Measurements from ENCODE around the gene SLC39A5. TPM values are rescaled to one million over a fixed set of nuclear protein-coding genes. Genes with fewer than 3 reads are reported as not detected.
"Not testable (repeated sequence)": the region's sequence is repeated elsewhere in the genome, so short reads cannot be mapped to it uniquely, and the experiment has no call there.

SLC39A5 gene
- polyA plus RNA-seq, 3 donors, result 0.21 to 0.25 TPM; not detected in 1

DNA sequence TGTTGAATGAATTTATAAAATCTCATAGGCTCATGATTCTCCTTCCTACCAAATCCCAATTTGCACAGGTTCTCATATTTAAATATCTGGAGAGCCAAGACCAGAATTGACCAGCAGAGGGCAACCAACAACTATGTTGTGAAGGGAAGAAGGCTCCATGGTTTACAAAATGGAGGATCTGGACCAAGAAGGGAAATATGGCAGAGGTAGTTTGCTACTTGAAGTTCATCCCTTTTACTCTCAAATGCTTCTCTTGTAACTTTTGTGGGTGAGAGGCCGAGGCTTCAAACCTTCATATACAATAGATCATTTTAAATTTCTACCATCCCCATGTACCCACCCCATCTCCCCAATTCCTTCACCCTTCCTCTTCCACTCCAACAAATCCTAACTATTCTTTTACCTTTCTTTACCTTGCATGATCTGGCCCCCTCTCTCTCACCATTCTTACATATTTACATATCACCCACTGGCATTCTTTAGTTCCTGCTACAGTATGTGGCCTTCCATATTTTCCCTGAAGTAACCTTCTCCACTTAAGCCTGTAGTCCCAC, 36.7 kb upstream of the SLC39A5 start:
- no peaks in the 10 kb centered on the region for H3K9me3 Mint-ChIP-seq

GRCh38 chr12:56196818-56197550, 32.9 kb upstream of the SLC39A5 start:
- not testable (repeated sequence) for DNase-seq; H3K79me2 ChIP-seq (ENCODE audit: insufficient read depth, low read length); H3K4me3 ChIP-seq (replicated peaks in 1 of 3; ENCODE audit: low read depth in 2 of 3, low read length in 3 of 3); H3K36me3 Mint-ChIP-seq; H3K9me3 ChIP-seq (replicated peaks in 1 of 2; ENCODE audit: control insufficient read depth in 1 of 2, insufficient read depth in 1 of 2, low read length in 2 of 2); H2AFZ ChIP-seq (ENCODE audit: insufficient read depth, low read depth, low read length, poor library complexity, severe bottlenecking); H3K27me3 Mint-ChIP-seq (ENCODE audit: low read depth in 3 of 3); H3K27ac Mint-ChIP-seq; H3K27me3 ChIP-seq (ENCODE audit: control insufficient read depth in 2 of 2, insufficient read depth in 2 of 2, low read length in 2 of 2); H3K4me1 ChIP-seq (ENCODE audit: control insufficient read depth in 1 of 2, insufficient read depth in 2 of 2, low read length in 2 of 2); H3K36me3 ChIP-seq (replicated peaks in 1 of 2; ENCODE audit: control insufficient read depth in 1 of 2, insufficient read depth in 2 of 2, low read length in 2 of 2); H3K27ac ChIP-seq (ENCODE audit: low read depth in 1 of 2, low read length in 2 of 2); H3K4me2 ChIP-seq (replicated peaks; ENCODE audit: extremely low read depth, low read length, poor library complexity, severe bottlenecking); H3K9ac ChIP-seq (ENCODE audit: insufficient read depth, low read length, poor library complexity, severe bottlenecking); H4K20me1 ChIP-seq (ENCODE audit: insufficient read depth, low read length); H3K9me3 Mint-ChIP-seq; H3K4me1 Mint-ChIP-seq; H3K4me3 Mint-ChIP-seq
- 94% methylated on average over 6 of the region's 11 CpGs for WGBS (ENCODE audit: insufficient coverage)
- intact Hi-C loops (cut with micrococcal nuclease), result loop anchor here (10.0 kb wide), 2 partner anchors 58 to 268 kb away; partner anchors contain the start of genes SPRYD4 (in 2 of the 2) and ANKRD52 (in 1 of the 2)

More for the DNA sequence above, 36.7 kb upstream of the SLC39A5 start:
- Histone ChIP-seq H3K27me3 (ENCODE audit: control insufficient read depth in 2 of 2, insufficient read depth in 2 of 2, low read length in 2 of 2) (no peaks in the 10 kb centered on the region), H3K4me2 (replicated peaks; ENCODE audit: extremely low read depth, low read length, poor library complexity, severe bottlenecking) (no peak overlapping the region), H2AFZ (ENCODE audit: insufficient read depth, low read depth, low read length, poor library complexity, severe bottlenecking) (peak overlapping the region; percentile 88), H3K9ac (ENCODE audit: insufficient read depth, low read length, poor library complexity, severe bottlenecking) (no peak overlapping the region), H3K36me3 (replicated peaks in 1 of 2; ENCODE audit: control insufficient read depth in 1 of 2, insufficient read depth in 2 of 2, low read length in 2 of 2) (no peaks in the 10 kb centered on the region), H3K9me3 (replicated peaks in 1 of 2; ENCODE audit: control insufficient read depth in 1 of 2, insufficient read depth in 1 of 2, low read length in 2 of 2) (no peaks in the 10 kb centered on the region), H3K27ac (ENCODE audit: low read depth in 1 of 2, low read length in 2 of 2) (no peak overlapping the region), H3K4me1 (ENCODE audit: control insufficient read depth in 1 of 2, insufficient read depth in 2 of 2, low read length in 2 of 2) (peaks cover 18 to 22% of the 10 kb centered on the region in 2 donors), H3K79me2 (ENCODE audit: insufficient read depth, low read length) (peaks cover 11% of the 10 kb centered on the region), H4K20me1 (ENCODE audit: insufficient read depth, low read length) (peaks cover 1% of the 10 kb centered on the region), H3K4me3 (replicated peaks in 1 of 3; ENCODE audit: low read depth in 2 of 3, low read length in 3 of 3) (no peak overlapping the region)
- TF ChIP-seq CTCF (IDR thresholded peaks at IDR 0.05), result peak; percentile 78
- no peak overlapping the region for H3K4me3 Mint-ChIP-seq
- intact Hi-C loops (cut with micrococcal nuclease), result loop anchor here (10.0 kb wide), 2 partner anchors 62 to 272 kb away; partner anchors contain the start of genes SPRYD4 (in 2 of the 2) and ANKRD52 (in 1 of the 2)
- DNase-seq, result peak; percentile 70 to 87 (median 79)
- 80% methylated on average over 1 of the region's 1 CpG for whole genome bisulfite sequencing (ENCODE audit: insufficient coverage)
- H3K27ac Mint-ChIP-seq, result peak overlapping the region in 5 of 7 donors; percentile 6 to 78 (median 29)
- peaks cover 26% of the 10 kb centered on the region for H3K4me1 Mint-ChIP-seq
- no peaks in the 10 kb centered on the region for H3K27me3 Mint-ChIP-seq (ENCODE audit: low read depth in 3 of 3)
- H3K36me3 Mint-ChIP-seq, result no peaks in the 10 kb centered on the region

All from CD14-positive monocyte (primary cell).